ENCODE results near the gene SLIT1. TPM values are rescaled to one million over a fixed set of nuclear protein-coding genes. Genes with fewer than 3 reads are reported as not detected.
A peak's percentile ranks its signal among the peaks of the same experiment; 100 is the strongest.

Gene SLIT1
- total RNA-seq, 2 experiments from 2014 or later = 0.13 to 1.0 TPM

DNA sequence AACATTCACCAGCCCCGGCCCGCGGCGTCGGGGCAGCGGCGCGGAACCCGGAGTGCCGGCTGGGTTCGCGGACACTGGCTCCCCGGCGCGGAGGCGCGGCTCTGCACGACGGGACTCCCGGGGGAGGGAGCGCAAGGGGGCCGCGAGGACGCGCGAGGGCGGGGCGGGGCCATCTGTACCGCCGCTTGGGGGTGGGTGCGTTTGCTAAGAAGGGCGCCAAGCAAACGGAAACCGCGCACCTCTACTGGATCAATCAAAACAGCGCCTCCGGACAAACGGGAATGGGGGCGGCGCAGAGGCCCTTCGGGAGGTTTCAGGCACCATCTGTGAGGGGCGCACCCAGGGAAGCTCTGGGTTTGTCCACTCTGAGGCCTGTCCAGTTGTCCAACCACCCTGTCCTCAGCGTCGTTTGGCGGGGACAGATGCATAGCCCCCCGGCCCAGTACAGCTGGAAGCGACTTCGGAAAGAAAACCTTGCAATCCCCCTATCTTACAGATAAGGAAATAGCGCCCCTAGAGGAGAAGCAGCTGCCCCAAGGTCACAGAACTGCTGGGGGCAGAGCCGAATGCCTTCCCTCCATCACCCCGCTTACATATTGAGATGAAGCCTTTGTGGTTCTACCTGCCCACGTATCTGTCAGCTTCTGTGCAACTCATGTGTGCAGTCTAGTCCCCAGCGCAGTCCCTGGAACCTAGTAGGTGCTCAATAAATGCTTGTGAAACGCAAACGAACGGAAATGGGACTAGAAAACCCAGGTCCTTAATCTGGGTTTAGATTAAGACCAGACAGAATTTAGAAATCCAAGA, 10.7 kb upstream of the SLIT1 start:
- Histone ChIP-seq H3K36me3 (ENCODE audit: insufficient read depth, low read length) (no peaks in the 10 kb centered on the region), H3K4me2 (ENCODE audit: low read length) (peak overlapping the region; percentile 94), H3K4me3 (ENCODE audit: low read depth, low read length, poor library complexity, severe bottlenecking) (peak overlapping the region; percentile 70), H3K79me2 (ENCODE audit: insufficient read depth, low read depth, low read length) (no peaks in the 10 kb centered on the region), H3K9me2 (ENCODE audit: insufficient read depth, low read length) (no peaks in the 10 kb centered on the region), H3K4me1 (ENCODE audit: insufficient read depth, low read length, poor library complexity, severe bottlenecking) (peaks cover 51% of the 10 kb centered on the region), H3K27ac (ENCODE audit: low read depth, low read length, poor library complexity, severe bottlenecking) (peak overlapping the region; percentile 35), H3K9me3 (ENCODE audit: low read length) (no peaks in the 10 kb centered on the region), H2AFZ (ENCODE audit: low read length) (peak overlapping the region; percentile 97), H4K20me1 (ENCODE audit: insufficient read depth, low read length) (no peaks in the 10 kb centered on the region)
- no peak for TF ChIP-seq EZH2phosphoT487 (IDR thresholded peaks at IDR 0.05; ENCODE audit: borderline replicate concordance, low read depth, low read length)
- TF ChIP-seq, protein P1, sequence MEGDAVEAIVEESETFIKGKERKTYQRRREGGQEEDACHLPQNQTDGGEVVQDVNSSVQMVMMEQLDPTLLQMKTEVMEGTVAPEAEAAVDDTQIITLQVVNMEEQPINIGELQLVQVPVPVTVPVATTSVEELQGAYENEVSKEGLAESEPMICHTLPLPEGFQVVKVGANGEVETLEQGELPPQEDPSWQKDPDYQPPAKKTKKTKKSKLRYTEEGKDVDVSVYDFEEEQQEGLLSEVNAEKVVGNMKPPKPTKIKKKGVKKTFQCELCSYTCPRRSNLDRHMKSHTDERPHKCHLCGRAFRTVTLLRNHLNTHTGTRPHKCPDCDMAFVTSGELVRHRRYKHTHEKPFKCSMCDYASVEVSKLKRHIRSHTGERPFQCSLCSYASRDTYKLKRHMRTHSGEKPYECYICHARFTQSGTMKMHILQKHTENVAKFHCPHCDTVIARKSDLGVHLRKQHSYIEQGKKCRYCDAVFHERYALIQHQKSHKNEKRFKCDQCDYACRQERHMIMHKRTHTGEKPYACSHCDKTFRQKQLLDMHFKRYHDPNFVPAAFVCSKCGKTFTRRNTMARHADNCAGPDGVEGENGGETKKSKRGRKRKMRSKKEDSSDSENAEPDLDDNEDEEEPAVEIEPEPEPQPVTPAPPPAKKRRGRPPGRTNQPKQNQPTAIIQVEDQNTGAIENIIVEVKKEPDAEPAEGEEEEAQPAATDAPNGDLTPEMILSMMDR (conservative IDR thresholded peaks at IDR 0.05; ENCODE audit: low read length) = peak; percentile 87
- BruUV-seq (replicated peaks) = no TSS peak
- intact Hi-C loops (cut with micrococcal nuclease; ENCODE audit: unreplicated experiment) = no loop called here
- peak; percentile 92 for DNase-seq (ENCODE audit: low spot score)
- ChIA-PET POLR2A (interaction anchor here (0.8 to 1.1 kb wide), 2 partner anchors 11 to 21 kb away, joined by 3 read pairs; no protein-coding TSS in a partner anchor), CTCF (ENCODE audit: unreplicated experiment) (interaction anchor here (0.6 to 1.8 kb wide), 6 partner anchors 12 to 321 kb away, joined by 3 to 10 read pairs (median 4); no protein-coding TSS in a partner anchor)

DNA sequence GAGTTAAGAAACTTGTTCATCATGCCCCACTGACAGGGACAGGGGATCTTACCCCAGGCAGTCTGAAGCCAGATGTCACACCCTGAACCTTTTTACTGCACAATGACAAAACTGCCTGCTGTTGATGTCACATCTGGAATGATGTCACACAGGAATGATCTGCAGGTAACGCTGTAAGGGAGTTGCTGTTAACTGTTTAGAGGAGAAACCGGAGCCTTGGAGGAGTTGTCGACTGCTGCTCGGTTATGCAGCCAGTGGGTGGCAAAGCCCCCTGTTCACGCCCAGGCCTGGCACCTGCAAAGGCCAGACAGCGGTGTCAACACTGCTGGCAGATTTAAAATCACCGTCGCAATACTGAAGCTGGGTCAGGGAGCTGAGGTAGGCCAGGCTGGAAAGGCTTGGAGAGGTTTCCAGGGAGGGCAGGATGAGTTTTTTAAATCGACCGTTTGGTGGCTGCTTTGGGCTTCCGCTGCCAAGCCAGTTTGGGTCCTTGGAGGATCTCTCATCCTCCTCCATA, 10.0 kb upstream of the SLIT1 start:
- Histone ChIP-seq H3K79me2 (ENCODE audit: insufficient read depth, low read depth, low read length) (no peaks in the 10 kb centered on the region), H4K20me1 (ENCODE audit: insufficient read depth, low read length) (no peaks in the 10 kb centered on the region), H3K27ac (ENCODE audit: low read depth, low read length, poor library complexity, severe bottlenecking) (no peak overlapping the region), H3K4me1 (ENCODE audit: insufficient read depth, low read length, poor library complexity, severe bottlenecking) (peaks cover 44% of the 10 kb centered on the region), H3K4me3 (ENCODE audit: low read depth, low read length, poor library complexity, severe bottlenecking) (peak overlapping the region; percentile 70), H3K9me2 (ENCODE audit: insufficient read depth, low read length) (no peaks in the 10 kb centered on the region), H2AFZ (ENCODE audit: low read length) (peak overlapping the region; percentile 97), H3K36me3 (ENCODE audit: insufficient read depth, low read length) (no peaks in the 10 kb centered on the region), H3K9me3 (ENCODE audit: low read length) (no peaks in the 10 kb centered on the region), H3K4me2 (ENCODE audit: low read length) (peak overlapping the region; percentile 94)
- DNase-seq (ENCODE audit: low spot score) = no peak
- no peak for TF ChIP-seq EZH2phosphoT487 (IDR thresholded peaks at IDR 0.05; ENCODE audit: borderline replicate concordance, low read depth, low read length)
- TF ChIP-seq, protein P1 (conservative IDR thresholded peaks at IDR 0.05; ENCODE audit: low read length) = no peak
- intact Hi-C loops (cut with micrococcal nuclease; ENCODE audit: unreplicated experiment) = no loop called here
- CTCF ChIA-PET (ENCODE audit: unreplicated experiment) = interaction anchor here (0.9 to 1.8 kb wide), 3 partner anchors 12 to 65 kb away, joined by 3 to 10 read pairs (median 4); no protein-coding TSS in a partner anchor
- POLR2A ChIA-PET = interaction anchor here (0.6 to 1.1 kb wide), 2 partner anchors 11 to 12 kb away, joined by 3 read pairs; no protein-coding TSS in a partner anchor
- no TSS peak for BruUV-seq (replicated peaks)
